C4-2B (cell line): ENCODE measurements around the gene DGKG.
A peak's percentile ranks its signal among the peaks of the same experiment; 100 is the strongest.

Source experiments
- H3K27ac ChIP-seq: fragments of 450-650 bp; 2 replicates; pipeline ENCODE4 v1.5.1; 2017
- ZFX ChIP-seq: fragments of 450-650 bp; IDR thresholded peaks from 2 replicates; pipeline ENCODE4 v1.6.1; 2017
- TF ChIP-seq, protein P1 (sequence below): fragments of 450-650 bp; conservative IDR thresholded peaks from 2 replicates; pipeline ENCODE4 v1.5.1; 2017; ENCODE audit warnings: mild to moderate bottlenecking

The DGKG gene

GRCh38 chr3:186224041-186224610 is 137.9 kb downstream of the DGKG start:
- no peak overlapping the region for H3K27ac ChIP-seq
- TF ChIP-seq, protein P1, sequence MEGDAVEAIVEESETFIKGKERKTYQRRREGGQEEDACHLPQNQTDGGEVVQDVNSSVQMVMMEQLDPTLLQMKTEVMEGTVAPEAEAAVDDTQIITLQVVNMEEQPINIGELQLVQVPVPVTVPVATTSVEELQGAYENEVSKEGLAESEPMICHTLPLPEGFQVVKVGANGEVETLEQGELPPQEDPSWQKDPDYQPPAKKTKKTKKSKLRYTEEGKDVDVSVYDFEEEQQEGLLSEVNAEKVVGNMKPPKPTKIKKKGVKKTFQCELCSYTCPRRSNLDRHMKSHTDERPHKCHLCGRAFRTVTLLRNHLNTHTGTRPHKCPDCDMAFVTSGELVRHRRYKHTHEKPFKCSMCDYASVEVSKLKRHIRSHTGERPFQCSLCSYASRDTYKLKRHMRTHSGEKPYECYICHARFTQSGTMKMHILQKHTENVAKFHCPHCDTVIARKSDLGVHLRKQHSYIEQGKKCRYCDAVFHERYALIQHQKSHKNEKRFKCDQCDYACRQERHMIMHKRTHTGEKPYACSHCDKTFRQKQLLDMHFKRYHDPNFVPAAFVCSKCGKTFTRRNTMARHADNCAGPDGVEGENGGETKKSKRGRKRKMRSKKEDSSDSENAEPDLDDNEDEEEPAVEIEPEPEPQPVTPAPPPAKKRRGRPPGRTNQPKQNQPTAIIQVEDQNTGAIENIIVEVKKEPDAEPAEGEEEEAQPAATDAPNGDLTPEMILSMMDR, result no peak
- no peak for TF ChIP-seq ZFX

DNA sequence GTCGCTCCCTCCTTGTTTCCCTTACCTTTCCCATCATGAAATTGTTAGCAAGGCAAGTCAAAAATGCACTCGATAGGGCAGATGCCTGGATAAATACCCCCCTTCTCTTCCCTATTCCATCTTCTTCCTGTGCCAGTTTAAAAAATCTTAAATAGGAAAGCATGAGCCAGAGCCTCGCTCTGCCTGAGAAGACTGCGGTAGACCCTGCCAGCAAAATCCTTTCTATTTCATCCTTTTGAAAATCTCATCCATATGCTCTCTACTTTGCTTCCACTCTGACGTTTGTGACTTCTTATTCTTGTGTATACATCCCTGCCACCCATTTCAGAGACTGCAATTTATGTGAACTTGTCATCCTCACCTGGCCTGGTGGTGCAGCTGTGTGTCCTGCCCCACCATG is 138.6 kb downstream of the DGKG start:
- H3K27ac ChIP-seq, result no peak overlapping the region
- TF ChIP-seq, protein P1, result no peak
- TF ChIP-seq ZFX, result no peak

DNA sequence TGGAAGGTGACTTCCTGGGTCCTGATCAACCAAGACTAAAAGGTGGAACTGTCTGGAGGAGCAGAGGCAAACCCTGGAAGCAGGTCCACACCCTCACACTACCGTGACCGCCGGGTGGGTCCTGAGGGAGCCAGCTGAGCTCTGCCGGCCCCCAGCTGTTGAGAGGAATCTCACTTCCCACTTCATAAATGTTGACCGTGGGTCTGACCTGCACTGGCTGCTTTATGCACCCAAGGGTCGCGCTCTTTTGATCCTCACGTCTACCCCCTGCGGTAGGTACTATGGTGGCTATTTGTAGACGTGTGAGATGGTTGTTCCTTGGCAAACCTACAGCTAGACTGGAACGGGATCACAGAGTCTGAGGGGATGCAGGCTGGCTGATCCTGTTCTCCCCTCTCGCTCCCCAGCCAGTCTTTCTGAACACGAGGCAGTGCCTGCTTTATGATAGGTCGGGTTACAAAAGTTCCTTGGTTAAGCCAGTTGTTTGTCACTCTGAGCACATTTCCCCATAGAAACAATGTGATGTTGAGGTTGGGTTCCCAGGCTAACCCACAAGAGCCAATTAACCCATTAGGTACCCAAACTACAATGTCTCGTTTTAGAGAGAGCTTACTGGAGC is 140.2 kb downstream of the DGKG start:
- no peak overlapping the region for H3K27ac ChIP-seq
- no peak for TF ChIP-seq ZFX
- TF ChIP-seq, protein P1, result no peak

GRCh38 chr3:186220911-186221645 is 141.0 kb downstream of the DGKG start:
- peak overlapping the region; percentile 24 for H3K27ac ChIP-seq
- TF ChIP-seq ZFX, result no peak
- TF ChIP-seq, protein P1, result peak; percentile 63

DNA sequence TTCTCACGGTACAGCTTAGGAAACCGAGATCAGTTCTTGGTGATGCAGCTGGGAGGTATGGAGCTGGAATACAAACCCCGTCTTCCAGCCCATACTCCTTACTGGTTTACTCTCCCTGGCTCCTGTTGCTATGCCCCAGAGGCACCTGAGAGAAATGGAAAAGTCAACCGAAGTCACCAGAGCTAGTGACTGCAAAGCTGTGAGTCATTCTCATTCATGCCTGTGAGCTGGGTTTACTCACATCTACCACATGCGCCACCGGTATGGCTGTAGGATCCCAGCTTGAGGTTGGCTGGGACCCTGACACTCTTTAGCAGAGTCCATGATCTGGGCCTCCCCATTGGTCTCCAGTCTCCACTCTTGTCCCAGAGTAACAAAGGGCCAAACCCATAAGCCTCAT is 141.7 kb downstream of the DGKG start:
- no peak for TF ChIP-seq ZFX
- TF ChIP-seq, protein P1, result no peak
- H3K27ac ChIP-seq, result peak overlapping the region; percentile 24; the same call in 1 of the 2 replicates

DNA sequence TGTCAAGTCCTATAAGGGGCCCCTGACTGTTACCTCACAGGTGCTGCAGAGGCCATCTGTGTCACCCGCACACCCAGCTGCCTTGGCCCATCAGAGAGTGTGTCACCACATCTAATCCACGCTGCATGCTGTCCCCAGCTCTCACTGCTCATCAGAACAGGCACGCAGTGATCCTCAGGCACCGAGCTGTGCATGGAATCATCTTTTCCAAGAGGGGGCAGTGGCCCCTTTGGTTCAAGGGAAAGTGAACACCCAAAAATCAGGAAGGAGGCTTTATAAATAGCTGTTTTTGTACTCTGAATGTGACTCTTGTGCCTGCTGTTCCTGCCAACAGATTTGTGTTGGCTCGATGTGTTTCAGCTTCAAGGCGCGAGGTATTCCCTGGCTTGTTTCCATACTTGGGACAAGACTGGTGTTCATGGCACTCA is 142.8 kb downstream of the DGKG start:
- H3K27ac ChIP-seq, result no peak overlapping the region
- no peak for TF ChIP-seq ZFX
- TF ChIP-seq, protein P1, result no peak

DNA sequence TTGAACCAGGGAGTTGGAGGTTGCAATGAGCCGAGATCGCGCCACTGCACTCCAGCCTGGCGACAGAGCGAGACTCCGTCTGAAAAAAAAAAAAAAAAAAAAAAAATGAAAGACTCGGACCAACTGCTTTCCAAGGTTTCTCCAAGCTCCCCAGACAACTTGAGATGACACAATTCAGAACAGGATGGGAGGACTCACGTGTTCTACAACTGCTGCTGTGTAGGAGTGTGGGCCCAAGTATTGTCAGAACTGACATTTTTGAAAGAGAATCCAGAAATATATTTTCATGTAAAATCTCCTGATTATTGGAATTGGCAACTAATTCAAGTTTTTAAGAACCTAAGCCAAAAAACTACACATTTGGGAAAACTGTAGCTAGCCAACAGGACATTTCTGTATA is 143.6 kb downstream of the DGKG start:
- TF ChIP-seq ZFX, result no peak
- TF ChIP-seq, protein P1, result no peak
- no peak overlapping the region for H3K27ac ChIP-seq
